Measurements from ENCODE around the gene MUC4.
A peak's percentile ranks its signal among the peaks of the same experiment; 100 is the strongest.
"Not testable (repeated sequence)": the region's sequence is repeated elsewhere in the genome, so short reads cannot be mapped to it uniquely, and the experiment has no call there.

Gene MUC4

DNA sequence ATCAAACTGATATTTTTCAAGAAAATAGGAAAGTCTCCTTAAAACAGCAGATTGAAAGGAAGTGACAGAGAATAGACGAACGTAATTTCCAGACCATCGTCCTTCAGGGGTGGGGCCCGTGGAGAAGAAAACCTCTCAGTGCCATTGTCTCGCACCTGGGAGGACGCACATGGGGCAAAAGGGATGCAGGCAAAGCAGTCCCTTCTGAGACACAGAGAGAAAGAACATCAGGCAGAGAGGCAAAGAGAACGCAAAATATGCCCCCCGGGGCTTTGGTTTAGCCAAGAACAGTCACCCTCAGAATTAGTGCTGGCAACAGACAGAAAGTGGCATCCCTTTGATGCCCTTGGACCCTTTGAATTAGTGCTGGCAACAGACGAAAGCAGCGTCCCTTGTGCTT lies 53.9 kb downstream of the MUC4 start:
- DNase-seq, result no peak

GRCh38 chr3:195757438-195757770 lies 54.3 kb downstream of the MUC4 start:
- no peak for DNase-seq

DNA sequence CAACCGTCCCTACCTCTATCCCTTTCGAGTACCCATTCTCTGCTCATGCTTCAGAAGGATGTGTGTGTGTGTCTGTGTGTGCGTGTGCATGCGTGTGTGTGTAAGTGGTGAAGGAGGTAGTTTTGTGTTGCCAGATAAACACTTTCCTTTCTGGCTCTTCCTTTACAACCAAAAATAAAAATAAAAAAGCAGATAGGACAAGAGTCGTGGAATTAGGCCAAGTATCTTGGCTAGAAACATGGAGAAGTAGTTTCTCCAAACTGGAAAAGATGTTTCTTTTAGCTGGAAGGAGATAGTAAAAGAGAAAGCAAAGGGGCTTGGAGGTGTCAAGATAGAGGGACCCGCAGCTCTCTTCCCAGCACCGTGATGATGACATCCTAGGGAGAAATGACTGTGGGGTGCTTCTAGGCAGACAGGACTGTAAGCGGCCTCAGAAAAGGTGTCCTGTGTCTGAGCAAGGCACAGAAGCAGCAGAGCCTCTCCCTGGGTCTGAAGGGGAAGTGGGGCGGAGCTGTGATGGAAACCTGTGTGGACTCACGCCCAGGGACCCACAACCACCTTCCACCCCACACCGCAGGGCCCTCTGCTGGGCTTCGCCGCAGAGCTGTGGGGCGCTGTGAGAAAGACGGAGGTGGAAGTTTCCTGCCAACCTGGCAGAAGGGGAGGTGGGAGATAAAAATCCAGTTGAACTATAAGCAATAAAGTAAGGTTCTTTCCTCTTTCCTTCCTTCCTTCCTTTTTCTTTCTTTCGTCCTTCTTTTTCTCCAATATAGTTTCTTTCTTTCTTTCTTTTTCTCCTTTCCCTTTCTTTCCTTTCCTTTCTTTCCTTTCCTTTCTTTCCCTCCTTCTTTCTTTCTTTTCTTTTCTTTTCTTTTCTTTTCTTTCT lies 55.7 kb downstream of the MUC4 start:
- DNase-seq, result no peak

DNA sequence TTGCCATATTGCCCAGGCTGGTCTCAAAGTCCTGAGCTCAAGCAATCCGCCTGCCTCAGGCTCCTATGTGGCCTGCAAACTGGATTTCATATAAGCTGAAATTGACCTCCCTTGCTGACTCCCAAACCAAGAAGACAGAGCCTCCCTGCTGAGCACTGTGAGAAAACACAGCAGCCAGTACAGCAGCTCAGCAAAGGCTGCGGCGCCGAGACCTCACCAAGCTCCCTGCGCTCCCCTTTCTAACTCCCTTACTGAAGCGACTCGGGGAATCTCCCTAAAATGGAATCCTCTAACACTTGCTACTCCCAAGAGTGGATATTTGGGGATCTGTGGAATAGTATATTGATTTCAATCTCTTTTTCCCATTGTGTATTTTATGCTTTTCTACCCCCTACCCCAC lies 56.3 kb downstream of the MUC4 start:
- no peak for DNase-seq

GRCh38 chr3:195754906-195755305 lies 56.8 kb downstream of the MUC4 start:
- no peak for DNase-seq

DNA sequence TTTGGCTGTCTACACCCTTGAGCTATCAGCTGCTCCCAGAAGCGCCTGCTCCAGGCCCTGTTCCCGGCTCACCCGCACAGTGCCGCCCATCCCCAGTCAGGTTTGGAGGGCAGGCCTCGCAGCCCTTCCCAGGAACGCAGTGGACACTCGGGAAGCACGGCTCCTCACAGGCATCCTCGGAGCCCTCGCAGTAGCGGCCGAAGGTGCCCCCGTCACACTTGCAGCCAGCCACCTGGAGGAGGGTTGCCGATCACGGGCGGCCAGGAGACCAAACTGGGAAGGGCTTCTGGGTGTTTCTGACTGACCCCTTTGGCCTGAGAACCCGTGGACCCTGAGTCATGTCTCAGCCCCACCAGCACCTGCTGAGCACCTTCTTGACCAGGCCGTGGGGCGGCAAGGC lies 57.6 kb downstream of the MUC4 start:
- DNase-seq, result no peak

GRCh38 chr3:195753581-195753980 lies 58.1 kb downstream of the MUC4 start:
- peak; percentile 64 for DNase-seq

- DNase-seq, result peak; percentile 16
These were observed 59.0 kb downstream of the MUC4 start for GRCh38 chr3:195752546-195753331.

DNA sequence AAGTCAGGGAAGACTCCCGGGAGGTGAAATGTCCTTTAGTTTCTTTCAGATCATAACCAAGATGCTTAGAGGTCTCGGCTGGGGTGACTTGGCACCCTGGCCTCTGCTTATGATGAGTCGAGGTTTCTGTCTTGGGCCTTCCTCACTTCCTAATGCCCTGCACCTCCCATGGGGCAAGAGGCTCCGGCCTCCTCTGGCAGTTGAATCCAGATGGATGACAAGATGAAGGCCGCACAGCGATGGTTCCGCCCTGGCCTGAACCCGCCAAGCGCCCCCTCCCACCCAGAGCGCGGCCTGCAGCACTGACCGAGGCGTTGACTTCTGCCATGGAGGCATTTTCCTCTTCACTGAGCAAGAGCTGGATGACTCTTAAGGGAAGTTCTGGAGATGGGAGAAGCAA lies 59.7 kb downstream of the MUC4 start:
- no peak for DNase-seq

DNA sequence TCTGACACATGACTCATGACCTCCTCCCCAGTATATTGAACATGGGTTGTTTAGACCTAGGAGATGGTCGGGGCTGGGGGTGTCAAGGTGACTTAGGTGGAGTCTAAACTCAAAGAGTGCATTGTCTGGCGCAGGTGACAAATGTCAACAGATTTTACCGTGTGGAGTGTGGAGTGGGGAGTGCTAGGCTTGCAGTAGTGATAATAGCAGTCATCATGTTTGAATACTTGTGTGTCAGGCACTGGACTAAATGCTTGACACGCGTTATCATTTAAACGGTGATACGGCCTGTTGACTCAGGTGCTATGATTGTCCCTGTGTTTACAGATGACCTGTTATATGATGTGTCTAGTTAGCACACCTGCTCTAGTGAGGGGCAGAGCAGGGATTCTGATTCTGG lies 60.2 kb downstream of the MUC4 start:
- no peak for DNase-seq

GRCh38 chr3:195750797-195751520 lies 60.8 kb downstream of the MUC4 start:
- DNase-seq, result no peak

GRCh38 chr3:195749101-195749500 lies 62.6 kb downstream of the MUC4 start:
- not testable (repeated sequence) for DNase-seq

GRCh38 chr3:195748661-195749060 lies 63.1 kb downstream of the MUC4 start:
- DNase-seq, result no peak

GRCh38 chr3:195746751-195747150 lies 65.0 kb downstream of the MUC4 start:
- DNase-seq, result no peak

DNA sequence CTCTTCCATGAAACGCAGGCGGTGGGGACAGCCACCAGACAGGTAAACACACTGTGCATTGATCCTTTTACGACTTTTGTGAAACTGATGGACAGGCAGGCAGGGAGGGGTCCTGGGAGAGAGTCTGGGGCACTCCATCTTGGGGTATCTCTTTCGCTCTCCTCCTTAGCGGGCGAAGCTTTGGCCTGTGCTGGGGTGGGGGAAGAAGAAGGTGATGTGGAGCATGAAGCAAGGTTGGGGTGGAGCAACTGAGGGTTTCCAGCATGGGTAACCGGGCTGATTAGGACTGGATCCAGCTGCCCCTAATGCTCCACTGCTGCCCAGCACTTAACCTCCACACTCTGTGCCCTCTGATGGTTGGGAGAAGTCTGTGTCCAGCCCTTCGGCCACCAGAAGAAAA lies 65.4 kb downstream of the MUC4 start:
- DNase-seq, result no peak

DNA sequence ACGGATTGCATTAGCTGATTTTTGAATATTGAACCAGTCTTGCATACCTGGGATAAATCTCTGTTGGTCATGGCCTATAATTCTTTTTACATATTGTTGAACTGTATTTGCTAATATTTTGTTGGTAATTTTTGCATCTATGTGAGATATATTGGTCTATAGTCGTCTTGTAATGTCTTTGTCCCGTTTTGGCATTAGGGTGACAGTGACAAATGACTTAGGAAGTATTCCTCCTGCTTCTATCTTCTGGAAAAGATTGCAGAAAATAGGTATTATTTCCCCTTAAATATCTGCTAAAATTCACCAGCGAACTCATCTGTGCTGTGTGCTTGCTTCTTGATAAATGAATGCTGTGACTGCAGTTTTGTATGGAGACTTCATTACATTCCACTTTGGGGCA lies 67.3 kb downstream of the MUC4 start:
- no peak for DNase-seq

DNA sequence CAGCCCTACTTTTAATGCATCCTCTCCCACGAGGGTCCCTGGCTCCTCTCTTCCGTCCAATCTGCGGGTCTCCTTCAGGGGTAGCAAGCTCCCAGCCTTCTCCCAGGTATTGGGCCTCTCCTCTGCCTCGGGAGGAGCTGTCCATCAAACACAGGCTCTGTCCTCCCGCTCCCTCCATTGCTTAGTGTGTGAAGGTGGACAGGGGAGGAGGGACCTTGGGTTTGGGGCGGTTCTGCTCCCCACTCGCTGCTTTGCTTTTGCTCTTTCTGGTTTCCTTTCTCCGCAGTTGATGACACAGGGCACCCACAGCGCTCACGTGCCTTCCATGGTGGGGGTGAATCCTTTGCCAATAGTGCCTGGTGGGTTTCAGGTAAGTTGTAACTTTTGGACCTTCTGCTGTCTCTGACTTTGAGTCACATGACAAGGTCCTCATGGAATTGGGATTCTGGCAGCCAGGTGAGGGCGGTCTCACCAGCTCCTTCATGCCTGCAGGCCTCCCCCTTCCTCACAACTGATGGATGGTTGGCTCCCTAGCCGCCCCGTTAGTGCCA lies 72.1 kb downstream of the MUC4 start:
- DNase-seq, result no peak

DNA sequence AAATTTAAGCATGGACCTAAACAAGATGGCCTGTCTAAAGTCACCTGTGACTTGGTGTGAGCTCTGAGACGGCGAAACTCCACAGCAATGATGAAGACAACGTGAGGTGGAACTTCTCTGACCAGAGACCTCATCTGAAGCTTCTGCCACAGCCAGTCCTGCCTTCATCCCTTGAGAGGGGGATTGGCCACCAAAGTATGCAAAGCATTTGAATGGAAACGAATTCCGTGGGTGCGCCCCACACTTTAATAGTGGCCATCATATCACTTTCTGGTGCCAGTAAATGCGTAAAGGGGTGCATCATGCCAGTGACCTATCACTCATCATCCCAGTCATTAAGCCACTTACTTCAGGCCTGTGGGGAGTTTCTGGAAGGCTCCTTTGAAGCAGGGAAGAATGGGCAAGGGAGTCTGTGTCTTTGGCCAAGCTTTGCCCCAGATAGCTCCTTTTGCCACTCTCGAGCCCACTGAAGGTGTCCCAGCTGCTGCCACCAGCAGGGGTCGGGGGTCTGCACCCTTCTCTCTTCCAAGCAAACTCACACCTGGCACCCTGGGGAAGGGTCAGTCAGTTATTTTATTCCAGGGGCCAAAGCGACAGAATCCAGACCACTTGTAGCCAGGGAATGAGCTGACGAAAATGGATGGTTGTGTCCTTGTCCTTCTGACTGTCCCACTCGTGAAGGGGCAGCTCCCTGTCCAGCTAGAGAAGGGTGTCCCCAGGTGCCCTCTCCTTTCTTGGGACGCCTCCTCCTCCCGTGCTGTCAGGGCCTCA lies 73.3 kb downstream of the MUC4 start:
- no peak for DNase-seq

- DNase-seq, result not testable (repeated sequence)
These were observed 73.9 kb downstream of the MUC4 start for GRCh38 chr3:195737782-195738181.

- DNase-seq, result no peak
These were observed 74.8 kb downstream of the MUC4 start for GRCh38 chr3:195736866-195737490.

DNA sequence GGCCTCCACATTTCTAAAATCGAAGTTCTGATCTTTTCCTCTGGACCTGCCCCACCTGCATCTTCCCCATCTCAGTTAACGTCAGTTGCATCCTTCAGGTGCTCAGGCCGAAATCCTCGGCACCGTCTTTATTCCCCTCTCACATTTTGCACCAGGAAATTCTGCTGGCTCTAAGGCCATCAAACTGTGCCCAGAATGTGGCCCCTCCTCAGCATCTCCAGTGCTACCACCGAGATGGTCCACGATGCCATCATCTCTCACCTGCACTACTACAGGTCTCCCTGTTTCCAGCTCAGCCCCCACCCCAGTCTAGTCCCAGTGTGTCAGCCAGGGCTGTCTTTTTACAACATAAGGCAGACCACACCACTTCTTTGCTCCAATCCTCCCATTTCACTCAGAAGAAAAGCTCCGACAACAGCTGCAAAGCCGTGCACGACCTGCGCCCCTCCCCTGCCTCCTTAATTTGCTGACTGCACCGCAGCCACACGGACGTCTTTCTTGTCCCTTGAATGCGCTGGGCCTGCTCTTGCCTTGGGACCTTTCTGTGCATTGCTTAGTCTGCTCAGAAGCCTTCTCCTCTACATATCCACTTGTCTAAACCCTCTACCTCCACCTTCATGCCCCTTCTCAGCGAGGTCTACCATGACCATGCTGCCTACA lies 76.6 kb downstream of the MUC4 start:
- DNase-seq, result no peak

- DNase-seq, result no peak
These were observed 78.8 kb downstream of the MUC4 start for GRCh38 chr3:195732940-195733339.
